Colon (tissue), 2 donors: ENCODE results near the gene ING4.

ENCODE experiments used
- FAIRE-seq: peaks from 2 replicates; lab custom pipeline; 2012; peaks lifted over from hg19 to GRCh38; lab: Jason Lieb, UNC
- donor health status: control.
- donor health status: control.

The ING4 gene

GRCh38 chr12:6606331-6607131 lies 56.4 kb downstream of the ING4 start:
- FAIRE-seq: no peak

GRCh38 chr12:6605421-6606330 lies 57.2 kb downstream of the ING4 start:
- FAIRE-seq: no peak

- FAIRE-seq: no peak
These were observed 58.5 kb downstream of the ING4 start for GRCh38 chr12:6604259-6605029.

GRCh38 chr12:6603095-6603567 lies 59.8 kb downstream of the ING4 start:
- no peak for FAIRE-seq

- no peak for FAIRE-seq
These were observed 60.4 kb downstream of the ING4 start for GRCh38 chr12:6602526-6602925.
